ENCODE results near the gene FRAS1.
A peak's percentile ranks its signal among the peaks of the same experiment; 100 is the strongest.

FRAS1 gene

GRCh38 chr4:78418406-78418805, 361.3 kb downstream of the FRAS1 start:
- TF ChIP-seq CTCF (conservative IDR thresholded peaks at IDR 0.05; ENCODE audit: low read depth, low read length) = no peak
- no peak for DNase-seq (ENCODE audit: low read depth)
- H3K4me3 ChIP-seq (ENCODE audit: low read length) = no peak overlapping the region

GRCh38 chr4:78423790-78424189, 366.7 kb downstream of the FRAS1 start:
- no peak for TF ChIP-seq CTCF (conservative IDR thresholded peaks at IDR 0.05; ENCODE audit: low read depth, low read length)
- no peak for DNase-seq (ENCODE audit: low read depth)
- no peak overlapping the region for H3K4me3 ChIP-seq (ENCODE audit: low read length)

GRCh38 chr4:78424461-78424860, 367.3 kb downstream of the FRAS1 start:
- no peak for TF ChIP-seq CTCF (conservative IDR thresholded peaks at IDR 0.05; ENCODE audit: low read depth, low read length)
- H3K4me3 ChIP-seq (ENCODE audit: low read length) = no peak overlapping the region
- DNase-seq (ENCODE audit: low read depth) = no peak

DNA sequence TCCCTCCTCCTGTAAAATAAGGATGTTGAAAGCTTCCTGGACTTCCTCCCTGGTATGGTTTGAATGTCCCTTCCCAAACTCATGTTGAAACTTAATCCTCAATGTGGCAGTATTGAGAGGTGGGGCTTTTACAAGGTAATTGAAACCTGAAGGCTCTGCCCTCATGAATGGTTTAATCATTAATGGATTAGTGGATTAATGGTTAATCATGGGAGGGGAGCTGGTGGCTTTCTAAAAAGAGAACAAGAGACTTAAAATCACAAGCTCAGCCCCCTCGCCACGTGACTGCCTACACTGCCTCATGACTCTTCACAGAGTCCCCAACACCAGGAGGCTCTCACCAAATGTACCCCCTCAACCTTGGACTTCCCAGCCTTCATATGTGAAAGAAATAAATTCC, 369.8 kb downstream of the FRAS1 start:
- no peak overlapping the region for H3K4me3 ChIP-seq (ENCODE audit: low read length)
- TF ChIP-seq CTCF (conservative IDR thresholded peaks at IDR 0.05; ENCODE audit: low read depth, low read length) = no peak
- no peak for DNase-seq (ENCODE audit: low read depth)

DNA sequence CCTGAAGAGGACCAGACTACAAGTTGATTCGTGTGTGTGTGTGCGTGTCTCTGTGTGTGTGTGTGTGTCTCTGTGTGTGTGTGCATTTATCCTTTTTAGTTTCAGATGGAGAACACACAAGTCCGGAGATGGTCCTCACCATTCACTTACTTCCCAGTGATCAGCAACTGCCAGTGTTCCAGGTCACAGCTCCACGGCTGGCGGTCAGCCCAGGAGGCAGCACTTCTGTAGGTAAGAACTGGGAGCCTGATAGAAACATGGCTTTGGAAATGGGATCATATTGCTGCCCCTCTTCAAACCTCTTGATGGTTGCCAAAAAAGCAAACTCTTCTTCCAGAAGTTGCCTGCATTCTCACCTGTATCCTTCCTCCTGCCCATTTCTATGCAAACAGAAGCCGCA, 371.9 kb downstream of the FRAS1 start:
- TF ChIP-seq CTCF (conservative IDR thresholded peaks at IDR 0.05; ENCODE audit: low read depth, low read length) = no peak
- no peak for DNase-seq (ENCODE audit: low read depth)
- H3K4me3 ChIP-seq (ENCODE audit: low read length) = no peak overlapping the region

DNA sequence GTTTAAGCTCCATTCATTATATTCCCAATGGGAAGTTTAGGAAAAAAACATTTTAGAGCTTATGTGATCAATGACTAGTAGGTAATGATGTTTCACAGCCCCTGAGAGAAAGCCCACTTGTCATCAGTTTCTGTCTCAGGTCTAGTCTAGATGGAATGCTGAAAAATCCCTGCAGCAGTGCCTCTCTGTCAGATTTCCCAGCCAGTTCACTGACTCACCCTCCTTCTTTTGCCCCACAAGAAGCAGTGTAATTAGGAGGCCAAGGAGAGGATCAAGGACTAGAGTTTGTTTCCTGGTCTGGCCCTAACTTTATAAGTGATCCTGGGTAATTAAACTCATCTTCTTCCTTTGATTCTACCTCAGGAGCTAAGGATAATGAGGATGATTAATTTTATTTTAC, 375.8 kb downstream of the FRAS1 start:
- DNase-seq (ENCODE audit: low read depth) = peak; percentile 39
- H3K4me3 ChIP-seq (ENCODE audit: low read length) = no peak overlapping the region
- TF ChIP-seq CTCF (conservative IDR thresholded peaks at IDR 0.05; ENCODE audit: low read depth, low read length) = no peak

DNA sequence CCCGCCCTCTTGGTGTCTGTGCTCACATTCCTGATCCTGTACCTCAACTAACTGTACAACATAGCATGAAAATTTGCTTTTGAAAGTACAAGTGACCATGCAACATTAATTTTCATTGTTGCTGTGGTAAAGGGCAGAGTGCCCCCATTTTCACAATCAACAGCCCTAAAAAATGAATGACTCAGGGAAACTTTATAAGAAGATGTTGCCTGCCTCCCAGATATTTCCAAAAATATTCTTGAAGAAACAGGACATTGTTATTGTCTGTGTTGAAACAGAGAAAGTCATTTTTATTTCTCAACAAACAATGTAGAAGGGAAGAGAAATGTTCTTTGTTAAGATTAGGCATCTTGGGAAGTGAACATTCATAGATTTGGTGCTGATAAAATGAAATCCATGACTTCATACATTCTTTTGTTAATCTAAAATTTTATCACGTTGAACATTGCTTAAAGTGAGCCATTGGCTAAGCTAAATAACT, 380.5 kb downstream of the FRAS1 start:
- DNase-seq (ENCODE audit: low read depth) = no peak
- H3K4me3 ChIP-seq (ENCODE audit: low read length) = no peak overlapping the region
- TF ChIP-seq CTCF (conservative IDR thresholded peaks at IDR 0.05; ENCODE audit: low read depth, low read length) = no peak
